CD4-positive, alpha-beta T cell treated with Interferon alpha-2 for 1 hour (primary cell): Measurements from ENCODE around the gene MAML2.

Experiments
- DNase-seq, 2 donors: peaks; one replicate each; pipeline ENCODE4 v3.0.0-alpha.2; 2020 to 2022

Gene MAML2

DNA sequence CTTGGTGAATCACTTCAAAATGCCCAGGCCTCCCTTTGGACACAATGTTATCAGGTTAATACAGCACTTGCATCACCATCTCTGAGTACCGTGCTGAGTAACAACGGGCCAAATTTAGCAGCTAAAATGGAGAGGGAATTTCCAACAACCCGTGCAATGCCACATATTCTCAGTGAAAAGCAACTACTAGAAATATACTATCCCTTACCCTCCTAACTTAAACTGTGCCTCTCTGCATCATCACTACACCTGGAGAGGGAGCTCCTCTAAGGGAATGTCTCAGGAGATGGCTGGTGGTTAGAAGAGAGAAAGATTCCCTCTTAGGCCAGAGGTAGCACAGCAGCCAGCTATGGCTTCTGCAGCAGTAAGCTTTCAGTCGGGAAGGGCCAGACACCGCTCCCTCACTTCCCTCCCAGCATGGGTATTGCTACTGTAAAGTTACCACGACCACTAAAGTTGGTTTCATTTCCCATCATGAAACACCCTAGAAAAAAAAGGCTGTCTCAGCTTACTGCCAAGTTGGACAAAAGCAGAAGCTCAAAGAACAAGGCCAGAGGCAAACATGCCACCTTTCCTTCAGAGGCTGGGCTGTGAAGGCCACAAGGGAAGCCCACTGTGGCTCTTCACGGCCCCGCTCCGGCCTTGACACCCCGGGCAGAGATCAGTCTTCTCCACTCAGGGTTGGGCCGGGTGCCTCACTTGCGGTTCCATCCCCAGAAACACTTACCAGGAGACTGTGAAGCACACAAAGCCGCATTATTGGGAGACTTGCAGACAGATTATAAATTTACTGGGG, 3.9 kb downstream of the MAML2 start:
- peak; percentile 60 to 70 for DNase-seq

DNA sequence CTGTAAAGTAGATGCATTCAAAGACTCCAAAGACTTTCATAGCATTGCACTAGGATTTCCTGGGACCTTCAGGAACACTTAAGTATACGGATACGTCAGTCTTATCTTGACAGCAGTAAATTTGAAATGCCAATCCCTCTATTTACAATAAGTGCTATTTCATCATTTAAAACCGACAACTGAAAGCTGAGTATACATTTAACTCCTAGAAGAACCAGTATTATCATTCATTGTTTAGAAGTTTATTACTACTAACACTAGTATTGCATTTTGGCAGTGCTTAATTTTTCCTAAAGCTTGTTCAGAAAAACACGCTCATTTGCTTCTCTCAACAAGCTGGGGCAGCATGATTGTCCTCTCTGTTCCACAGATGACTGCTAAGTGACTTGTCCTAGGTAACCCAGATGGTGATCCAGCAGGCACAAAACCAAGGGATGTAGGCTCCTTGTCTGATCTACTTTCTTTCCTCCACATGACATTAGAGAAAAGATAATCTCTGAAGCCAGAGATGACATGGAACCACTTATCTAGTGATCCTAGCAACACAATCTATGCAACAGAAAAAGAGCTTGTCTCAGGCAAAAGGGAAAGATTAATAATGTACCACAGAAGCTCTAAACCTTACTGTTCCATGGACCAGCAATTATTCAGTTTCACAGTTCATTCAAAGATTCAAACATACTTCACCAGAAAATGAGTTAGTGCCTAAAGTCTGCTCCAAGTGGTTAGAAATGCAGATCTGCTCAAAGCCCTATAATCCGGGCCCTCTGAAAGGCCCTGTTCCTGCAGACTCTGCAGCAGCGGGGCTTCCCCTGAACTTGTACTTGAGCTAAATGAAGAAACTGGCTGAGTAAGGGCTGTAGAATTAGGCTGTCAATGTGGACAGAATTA, 5.2 kb downstream of the MAML2 start:
- DNase-seq = peak; percentile 39 to 50

DNA sequence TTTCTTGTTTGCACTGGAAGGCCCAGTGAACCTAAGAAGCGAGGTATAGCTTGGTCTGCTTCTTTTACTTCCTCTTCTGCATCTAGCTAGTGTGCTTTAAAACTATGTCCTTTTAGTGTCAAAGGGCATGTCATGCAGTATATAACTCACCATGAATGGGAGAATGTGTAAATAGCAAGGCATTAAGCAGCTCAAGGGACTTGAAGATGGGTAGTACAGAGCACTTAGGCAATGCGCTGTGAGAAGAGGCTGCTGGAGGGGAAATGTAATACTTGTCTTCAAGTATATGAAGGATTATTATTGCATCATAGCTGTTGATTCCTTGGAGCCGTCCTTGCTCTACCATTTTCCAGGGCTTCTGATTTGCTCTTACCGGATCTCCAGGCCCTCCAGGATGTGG, 7.6 kb downstream of the MAML2 start:
- no peak for DNase-seq

DNA sequence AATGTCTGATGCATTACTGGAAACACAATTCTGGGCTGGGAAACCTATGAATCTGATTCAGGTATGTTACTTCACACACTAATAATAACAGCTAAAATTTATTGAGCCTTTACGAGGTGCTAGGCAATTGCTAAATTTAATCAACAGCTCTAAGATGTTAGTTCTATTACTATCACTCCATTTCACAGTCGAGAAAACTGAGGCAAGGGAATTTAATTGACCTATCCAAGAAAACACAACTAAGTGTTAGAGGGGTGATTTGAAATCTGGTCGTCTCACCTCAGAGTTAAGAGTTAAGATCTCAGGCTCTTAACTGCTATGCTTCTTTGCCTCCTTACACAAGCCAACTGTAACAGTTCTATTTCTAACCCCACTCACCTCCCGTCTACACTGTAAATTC, 8.8 kb downstream of the MAML2 start:
- DNase-seq = no peak

DNA sequence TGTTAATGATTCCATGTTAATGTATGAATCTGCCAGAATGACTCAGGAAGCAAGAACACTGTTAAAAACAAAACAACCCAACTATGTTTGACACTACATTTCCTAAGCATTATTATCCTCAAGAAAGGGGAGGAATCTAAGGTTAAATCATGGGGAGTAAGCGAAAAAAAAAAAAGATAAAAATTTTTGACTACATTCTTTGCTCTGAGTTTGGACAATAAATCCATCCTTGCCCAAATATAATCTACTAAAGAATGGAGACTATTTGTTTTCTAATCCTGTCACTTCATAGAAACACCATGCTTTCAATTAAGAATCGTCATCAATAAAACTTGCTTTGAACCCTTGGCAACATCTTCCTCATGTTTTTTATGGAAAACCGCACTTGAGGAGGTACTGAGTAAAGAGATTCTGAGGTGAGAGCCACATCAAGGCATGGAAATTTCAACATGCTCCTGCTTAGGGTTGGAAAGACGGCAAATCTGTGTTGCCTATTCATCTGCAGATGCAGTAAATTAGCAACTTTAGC, 9.7 kb downstream of the MAML2 start:
- no peak for DNase-seq

DNA sequence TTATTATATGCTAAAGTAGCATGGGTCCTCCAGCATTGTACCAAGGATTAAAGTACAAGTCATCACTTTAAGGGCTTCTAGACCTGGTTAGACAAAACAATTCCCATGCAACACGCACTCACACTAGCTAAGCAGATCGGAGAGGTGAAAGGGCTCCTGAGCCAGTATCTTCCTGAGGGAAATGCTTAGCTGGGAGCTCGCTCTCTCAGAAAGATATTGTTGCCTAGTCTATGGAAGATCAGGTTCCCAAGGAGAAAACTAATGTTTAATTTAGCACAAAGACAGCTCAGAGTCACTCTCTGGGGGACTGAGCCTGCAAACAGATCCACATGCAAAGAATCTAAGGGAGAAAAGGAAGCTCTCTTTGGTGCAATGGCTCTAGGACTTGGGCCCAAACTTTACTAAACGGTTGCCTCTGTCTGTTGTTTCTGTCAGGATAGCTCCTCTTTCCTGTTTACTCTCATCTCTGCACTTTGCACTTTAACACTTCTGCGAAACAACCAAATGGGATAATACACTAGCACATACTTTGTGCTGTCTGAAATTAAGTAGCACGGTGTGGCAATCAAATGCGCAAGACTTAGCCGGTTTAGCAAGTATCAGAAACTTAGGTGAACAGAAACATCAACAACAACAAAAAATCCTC, 10.7 kb downstream of the MAML2 start:
- no peak for DNase-seq

DNA sequence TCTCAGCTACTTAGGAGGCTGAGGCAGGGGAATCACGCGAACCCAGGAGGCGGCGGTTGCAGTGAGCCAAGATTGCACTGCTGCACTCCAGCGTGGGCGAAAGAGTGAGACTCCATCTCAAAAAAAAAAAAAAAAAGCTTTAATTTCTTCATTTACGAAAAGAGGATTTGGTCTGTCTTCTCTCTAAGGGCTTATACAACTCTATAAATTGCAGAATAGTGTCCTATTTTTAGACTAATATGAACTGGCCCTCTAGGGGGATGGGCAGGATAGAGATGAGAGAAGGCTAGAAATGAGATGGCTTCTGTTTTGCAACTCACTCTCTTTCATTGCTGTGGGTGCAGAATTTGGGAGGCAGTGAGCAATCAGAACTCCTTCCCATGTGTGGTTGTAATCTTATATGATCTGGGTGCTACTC, 11.3 kb downstream of the MAML2 start:
- DNase-seq = no peak

DNA sequence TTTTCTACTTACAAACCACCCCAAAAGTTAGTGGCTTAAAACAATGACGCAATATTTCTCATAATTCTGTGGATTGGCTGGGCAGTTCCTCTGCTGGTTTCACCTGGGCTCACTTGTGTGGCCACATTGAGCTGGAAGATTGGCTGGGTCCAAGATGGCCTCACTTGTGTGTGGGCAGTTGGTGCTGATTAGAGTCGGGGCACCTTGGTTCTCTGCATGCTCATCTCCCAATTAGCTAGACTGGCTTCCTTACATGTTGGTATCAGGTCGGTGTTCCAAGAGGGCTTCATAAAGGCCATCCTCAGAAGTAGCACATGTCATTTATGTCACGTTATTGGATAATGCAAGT, 12.5 kb downstream of the MAML2 start:
- DNase-seq = no peak

DNA sequence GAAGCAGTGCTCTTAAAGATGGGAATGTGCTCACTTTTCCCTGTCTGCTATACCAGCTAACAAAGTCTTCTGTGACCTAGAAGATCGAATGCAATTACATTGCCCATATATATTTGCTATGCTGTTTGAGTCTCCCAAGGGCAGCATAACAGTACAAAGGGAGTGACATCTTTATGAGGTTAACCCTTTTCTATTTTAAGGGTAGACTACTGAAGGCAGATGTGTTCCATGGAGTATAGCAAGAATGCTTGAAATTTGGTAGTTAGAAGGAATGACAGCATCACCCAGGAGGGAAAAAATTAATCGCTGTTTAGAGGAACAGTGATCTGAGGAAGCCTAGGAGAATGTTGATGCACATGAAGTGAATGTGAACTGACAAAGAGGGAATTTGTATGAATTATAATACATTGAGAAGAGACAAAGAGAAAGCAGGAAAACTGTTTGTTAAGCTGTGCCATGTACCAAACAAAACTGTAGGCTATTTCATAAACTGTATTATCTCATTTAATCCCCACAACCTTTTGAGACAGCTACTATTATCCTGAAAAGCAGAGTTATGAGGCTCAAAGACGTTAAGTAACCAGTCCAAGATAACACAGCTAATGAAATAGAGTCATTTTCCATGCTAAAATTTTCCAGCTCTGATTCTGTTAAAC, 13.0 kb downstream of the MAML2 start:
- DNase-seq = no peak

DNA sequence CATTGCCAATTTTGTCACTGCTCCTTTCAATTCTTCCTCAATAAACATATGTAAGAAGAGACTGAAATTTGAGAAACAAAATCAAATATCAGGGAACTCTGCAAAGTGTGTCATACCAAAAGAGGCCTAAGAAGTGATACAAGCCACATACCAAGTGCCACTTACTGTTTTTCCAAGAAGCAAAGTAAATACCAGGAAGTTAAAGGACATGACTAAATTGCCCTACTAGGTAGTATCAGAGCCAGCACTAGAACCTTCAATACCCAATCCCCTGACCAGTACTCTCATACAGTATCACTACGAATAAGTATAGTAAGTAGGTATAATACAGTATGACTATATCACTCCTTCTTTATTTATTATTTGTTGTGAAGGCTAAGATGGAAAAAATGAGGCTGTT, 13.6 kb downstream of the MAML2 start:
- no peak for DNase-seq

DNA sequence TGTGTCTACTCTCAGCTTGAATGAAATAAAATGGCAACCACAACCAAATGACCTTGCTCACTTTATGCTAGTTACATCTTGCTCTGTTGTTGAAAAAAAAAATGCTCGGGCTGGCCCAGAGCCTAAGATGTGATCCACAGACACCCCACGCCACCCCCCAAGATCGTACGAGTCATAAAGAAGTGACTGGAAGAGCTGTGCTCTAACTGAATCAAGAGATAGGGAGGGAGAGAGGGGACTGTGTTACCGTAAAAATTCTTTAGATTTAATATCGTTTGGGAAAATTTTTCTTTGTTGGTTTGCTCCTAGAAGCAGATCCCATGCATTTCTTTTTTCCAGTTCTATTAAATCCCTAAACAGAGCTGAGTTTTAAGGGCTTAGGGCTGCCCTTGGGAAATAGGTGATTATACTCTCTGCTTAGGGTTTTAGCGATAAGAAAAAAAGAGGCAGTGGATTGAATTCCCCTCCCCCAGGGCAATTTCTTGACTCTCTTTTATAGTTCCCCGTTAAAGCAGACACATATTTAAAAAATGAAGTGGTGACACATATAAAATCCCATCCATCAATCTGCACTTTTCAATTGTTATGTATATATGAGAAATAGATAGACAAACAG, 14.5 kb downstream of the MAML2 start:
- no peak for DNase-seq

DNA sequence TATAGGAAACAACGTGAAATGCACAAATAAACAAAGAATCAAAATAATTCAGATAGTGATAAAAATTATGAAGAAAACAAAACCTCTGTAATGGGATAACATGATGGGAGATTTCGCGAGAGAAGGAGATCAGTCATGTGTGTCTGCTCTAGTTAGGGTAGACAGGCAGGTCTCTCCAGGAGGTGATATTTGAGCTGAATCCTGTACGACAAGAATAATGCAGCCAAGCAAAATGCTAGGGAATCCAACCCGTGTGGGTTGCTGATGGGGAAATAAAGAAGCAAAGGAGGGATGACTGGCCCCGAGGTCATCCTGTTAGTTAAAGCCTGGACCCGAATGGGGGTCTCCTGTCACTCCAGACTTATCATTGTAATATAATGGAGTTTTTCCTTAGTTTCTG, 16.0 kb downstream of the MAML2 start:
- no peak for DNase-seq

DNA sequence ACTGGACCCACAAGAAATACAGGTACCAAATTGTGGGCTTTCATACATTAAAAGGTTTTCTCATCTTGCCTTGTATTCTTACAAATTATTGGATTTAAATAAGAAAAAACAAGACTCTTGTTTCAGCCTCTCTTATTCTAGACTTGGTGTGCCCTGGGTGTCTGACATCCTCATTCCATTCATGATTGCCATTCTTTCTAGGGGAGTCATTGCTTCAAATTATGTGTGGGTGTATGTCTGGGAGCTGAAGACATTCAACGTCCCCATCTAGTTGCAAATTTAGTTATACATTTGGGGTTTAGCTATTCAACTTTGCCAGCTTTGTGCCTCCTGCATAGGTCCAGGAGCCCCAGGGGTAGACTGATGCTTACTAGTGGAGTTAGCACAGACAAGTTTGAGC, 18.1 kb downstream of the MAML2 start:
- no peak for DNase-seq

DNA sequence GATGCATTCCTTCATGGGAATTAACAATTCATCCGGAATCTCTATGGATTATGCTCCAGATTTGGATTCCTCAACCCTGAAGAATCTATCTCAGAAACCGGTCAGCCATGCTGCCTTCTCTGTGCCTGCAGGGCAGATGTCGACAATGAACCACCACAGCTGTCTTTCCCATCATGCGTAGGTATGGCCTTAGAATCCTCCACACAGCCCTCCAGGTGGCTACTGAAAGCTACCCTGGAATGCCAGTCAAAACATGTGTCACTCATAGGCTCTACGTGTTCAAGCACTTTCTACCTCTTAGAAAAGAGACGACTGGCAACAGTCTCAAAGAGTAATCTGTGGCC, 19.4 kb downstream of the MAML2 start:
- DNase-seq = no peak

DNA sequence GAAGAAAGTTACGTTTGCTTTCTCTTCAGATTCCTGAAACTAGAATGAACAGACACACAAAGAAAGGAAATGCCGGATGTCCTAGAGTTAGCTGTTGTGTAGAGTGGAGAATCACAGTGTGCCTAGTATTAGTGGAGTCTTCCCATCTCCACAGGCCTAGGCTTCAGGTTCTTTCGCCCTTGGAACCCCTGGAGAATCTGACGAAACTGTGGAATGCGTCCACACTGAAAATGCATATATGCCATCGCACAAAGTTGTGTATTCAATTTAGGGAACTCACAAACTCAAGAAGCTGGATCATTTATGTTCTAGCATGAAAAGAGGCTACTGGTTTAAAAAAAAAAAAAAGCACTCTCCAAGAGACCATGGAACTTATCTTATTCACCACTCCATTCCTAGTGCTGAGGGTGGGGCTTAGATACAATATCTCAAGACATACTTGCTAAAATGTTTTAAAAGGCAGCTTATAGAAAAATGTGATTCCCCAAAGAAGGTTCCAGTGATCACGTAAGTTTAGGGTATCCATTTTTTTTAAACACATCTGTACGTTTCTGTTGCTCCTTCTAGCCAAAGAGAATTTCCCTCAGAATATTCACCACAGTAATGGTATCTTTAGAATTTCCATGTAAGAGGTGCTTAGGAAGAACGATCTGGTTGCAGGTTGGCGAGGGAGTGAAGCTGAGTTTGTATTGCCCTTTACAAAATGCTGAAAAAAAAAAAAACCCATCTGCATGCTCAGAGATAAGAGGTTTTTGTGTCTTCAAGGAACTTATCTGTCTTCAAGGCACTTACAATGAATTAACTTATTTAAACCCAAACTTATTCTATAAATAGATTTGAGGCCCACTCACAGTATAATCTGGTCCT, 20.0 kb downstream of the MAML2 start:
- DNase-seq = no peak

DNA sequence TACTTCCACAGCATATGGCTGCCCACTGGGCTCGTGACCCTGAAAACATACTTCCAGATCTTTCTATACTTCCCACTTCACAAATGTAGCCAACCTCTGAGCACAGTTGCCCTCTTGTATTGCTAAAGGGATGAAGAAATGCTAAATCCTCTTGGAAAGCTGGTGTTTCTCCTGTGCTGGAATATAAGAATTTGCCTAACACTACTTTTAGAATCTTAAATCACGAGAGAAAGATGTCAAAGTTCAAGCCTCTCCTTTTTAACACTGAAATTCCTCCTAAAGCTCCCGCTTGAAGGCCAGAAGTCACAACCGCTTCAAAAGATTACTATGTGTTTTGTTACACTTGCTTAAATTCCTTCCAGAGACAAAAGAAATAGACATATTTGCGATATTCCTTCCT, 21.9 kb downstream of the MAML2 start:
- DNase-seq = no peak

DNA sequence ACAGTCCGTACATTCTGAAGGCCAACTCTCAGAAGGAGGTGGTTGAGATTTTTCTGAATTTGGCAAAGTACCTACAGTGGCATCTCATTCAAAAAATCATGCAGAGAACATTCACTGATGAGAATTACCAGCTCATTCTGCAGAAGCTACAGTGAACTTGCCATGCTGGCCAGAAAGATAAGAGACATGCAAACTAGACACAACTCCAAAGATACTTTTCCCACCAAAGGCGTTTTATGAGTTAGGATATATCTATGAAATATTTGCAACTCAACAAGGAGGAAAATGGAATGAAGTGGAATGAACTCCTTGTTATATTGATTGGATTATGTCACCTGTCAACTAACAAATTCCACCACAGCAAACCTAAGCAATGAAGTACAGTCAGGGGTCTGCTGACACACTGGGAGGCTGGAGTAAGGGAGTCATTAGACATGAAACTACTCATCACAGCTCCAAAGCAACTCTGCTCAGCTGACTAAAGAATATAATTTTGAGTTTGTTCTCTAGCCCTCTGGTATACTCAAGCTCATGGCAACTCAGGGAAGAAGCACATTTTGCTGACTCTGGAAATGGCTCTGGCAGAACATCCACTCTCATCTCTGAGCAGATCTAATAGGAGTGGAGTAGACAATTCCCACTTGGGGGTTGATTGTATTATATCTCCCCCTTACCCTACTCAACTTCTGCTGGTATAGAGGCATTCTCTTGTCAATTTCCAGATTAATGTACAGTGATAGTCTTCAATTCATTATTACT, 22.9 kb downstream of the MAML2 start:
- DNase-seq = no peak

DNA sequence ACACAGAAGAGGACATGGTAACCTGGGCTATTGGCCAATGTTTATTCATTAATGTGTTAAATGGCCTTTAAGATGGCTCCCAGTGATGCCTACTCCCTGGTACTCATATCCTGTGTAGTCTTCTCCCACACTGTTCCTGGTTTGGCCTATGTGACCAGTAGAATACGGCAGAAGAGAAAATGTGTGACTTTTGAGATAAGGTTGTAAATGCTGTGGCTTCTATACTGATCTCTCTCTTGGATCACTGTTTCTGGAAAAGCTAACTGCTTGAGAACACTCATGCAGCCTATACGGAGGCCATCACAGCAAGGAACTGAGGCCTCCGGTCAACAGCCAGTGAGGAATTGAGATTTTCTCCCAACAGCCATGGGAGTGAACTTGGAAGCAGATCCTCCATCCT, 24.1 kb downstream of the MAML2 start:
- no peak for DNase-seq

DNA sequence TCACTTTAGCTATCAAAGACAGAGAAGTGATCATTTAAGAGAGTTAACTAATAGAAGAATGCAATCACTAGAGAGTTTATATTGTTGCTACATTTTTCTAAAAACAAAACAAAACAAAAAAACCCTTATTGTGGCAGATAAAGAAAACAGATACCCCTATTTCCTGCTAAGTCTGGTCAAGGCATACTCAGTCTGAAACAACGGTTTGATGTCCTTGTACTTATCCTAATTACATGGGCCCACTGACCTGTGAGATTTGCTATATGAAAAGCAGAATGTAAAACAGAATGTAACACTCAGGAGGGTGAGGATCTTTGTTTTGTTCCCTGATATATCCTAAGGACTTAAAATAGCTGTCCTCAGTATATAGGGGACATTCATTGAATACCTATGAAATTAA, 24.6 kb downstream of the MAML2 start:
- no peak for DNase-seq

DNA sequence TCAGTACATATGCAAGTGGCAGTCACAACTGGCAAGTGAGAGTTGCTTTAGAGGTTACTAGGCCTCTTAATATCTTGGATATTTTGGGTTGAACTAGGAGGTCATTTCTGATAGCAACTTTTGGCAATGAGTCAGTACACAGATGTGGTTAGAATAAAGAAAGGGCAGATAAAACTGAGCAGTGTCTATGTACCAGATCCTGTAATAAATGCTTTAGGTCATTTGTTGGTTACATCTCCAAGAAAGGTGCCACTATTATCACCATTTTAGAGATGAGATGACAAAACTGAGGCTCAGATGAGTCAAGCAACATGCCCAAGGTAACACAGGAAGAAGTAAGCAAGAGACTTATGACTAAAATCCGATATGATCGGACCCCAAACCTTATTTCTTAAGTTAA, 25.0 kb downstream of the MAML2 start:
- no peak for DNase-seq

DNA sequence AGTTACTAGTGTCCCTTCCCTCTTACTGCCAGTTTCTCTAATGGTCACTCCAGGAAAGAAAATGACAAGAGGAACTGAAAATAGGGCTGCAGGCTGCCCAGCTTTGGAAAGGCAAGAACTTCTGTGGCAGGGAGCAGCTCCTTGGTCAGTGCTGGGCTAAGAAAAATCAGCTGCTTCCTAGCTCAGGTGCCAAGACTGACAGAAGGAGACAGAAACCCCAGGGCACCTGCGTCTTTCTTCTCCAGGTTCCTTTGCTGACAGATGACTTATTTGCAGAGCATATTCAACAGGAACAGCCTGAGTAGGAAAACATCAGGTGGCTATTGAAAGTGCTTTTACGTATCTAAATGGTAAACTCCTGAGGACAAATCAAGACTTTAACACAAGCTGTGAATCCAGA, 25.4 kb downstream of the MAML2 start:
- DNase-seq = no peak
